CD4-positive, alpha-beta T cell (primary cell): ENCODE measurements around the gene ZNF804B. TPM values are rescaled to one million over a fixed set of nuclear protein-coding genes. Genes with fewer than 3 reads are reported as not detected.

Source experiments
- ATAC-seq: fragments of 200-7000 bp; cut with Tn5 transposase; one replicate; pipeline ENCODE4 v1.10.0; 2022; ENCODE audit warnings: mild to moderate bottlenecking; ENCODE audit not compliant: poor library complexity
- CTCF ChIA-PET: fragments of 350-600 bp; sonication (Branson Sonifier 250); formaldehyde crosslinking; loops from one replicate; lab custom pipeline; 2021; ENCODE audit warnings: antibody characterized with exemption, inconsistent platforms; lab: Charles Lee
- POLR2A ChIA-PET: fragments of 350-600 bp; sonication (Branson Sonifier 250); formaldehyde crosslinking; loops from one replicate; lab custom pipeline; 2021; ENCODE audit warnings: antibody characterized with exemption, inconsistent platforms; lab: Charles Lee
- DNase-seq, 14 experiments: peaks; one replicate each; pipeline ENCODE4 v3.0.0-alpha.2; 2013 to 2020; ENCODE audit warnings: mixed read lengths in 2 of 14
- H3K27ac ChIP-seq, 2 donors: one replicate each; pipeline versions ENCODE4 v1.5.1 to v1.7.0; 2013; ENCODE audit warnings: low read length in 2 of 2, low read depth in 1 of 2, mild to moderate bottlenecking in 1 of 2
- H3K27me3 ChIP-seq, 2 experiments: 1 replicate in 1 of 2; 2 replicates in 1 of 2; pipeline versions ENCODE4 v1.6.1 to v1.7.0; 2013; ENCODE audit warnings: low read length in 2 of 2, control low read depth in 1 of 2, mild to moderate bottlenecking in 1 of 2, moderate library complexity in 1 of 2; ENCODE audit not compliant: insufficient read depth in 2 of 2, control insufficient read depth in 1 of 2
- H3K36me3 ChIP-seq: one replicate; pipeline ENCODE4 v1.6.1; 2013; ENCODE audit warnings: low read length, control low read depth; ENCODE audit not compliant: insufficient read depth
- H3K4me1 ChIP-seq: one replicate; pipeline ENCODE4 v1.6.1; 2013; ENCODE audit warnings: low read length, control low read depth; ENCODE audit not compliant: insufficient read depth
- H3K4me3 ChIP-seq: one replicate; pipeline ENCODE4 v1.5.1; 2013; ENCODE audit warnings: mild to moderate bottlenecking, low read length, moderate library complexity
- H3K9me3 ChIP-seq, 2 experiments: 1 replicate in 1 of 2; 2 replicates in 1 of 2; pipeline versions ENCODE4 v1.6.1 to v1.7.0; 2013; ENCODE audit warnings: low read length in 2 of 2, mild to moderate bottlenecking in 2 of 2, control low read depth in 1 of 2, moderate library complexity in 1 of 2; ENCODE audit not compliant: control insufficient read depth in 1 of 2, insufficient read depth in 1 of 2
- H3K27ac Mint-ChIP-seq: one replicate; pipeline ENCODE4 v1.8.0; 2020; ENCODE audit warnings: mixed read lengths
- H3K27me3 Mint-ChIP-seq: one replicate; pipeline ENCODE4 v1.8.0; 2021; ENCODE audit warnings: mixed read lengths
- H3K36me3 Mint-ChIP-seq: one replicate; pipeline ENCODE4 v1.8.0; 2021; ENCODE audit warnings: low read depth, mixed read lengths
- H3K4me1 Mint-ChIP-seq: one replicate; pipeline ENCODE4 v1.8.0; 2021; ENCODE audit warnings: low read depth, mixed read lengths
- H3K4me3 Mint-ChIP-seq: one replicate; pipeline ENCODE4 v1.8.0; 2020; ENCODE audit warnings: mild to moderate bottlenecking, mixed read lengths
- H3K9me3 Mint-ChIP-seq: one replicate; pipeline ENCODE4 v1.8.0; 2020; ENCODE audit warnings: mixed read lengths
- intact Hi-C, 2 experiments: fragments of 100-400 bp; cut with DNase I in 1 of 2; cut with micrococcal nuclease in 1 of 2; formaldehyde crosslinking; loops; one replicate each; pipeline versions ENCODE4 v1.15.1 to v1.9.0; 2023 to 2025; cut with DNase I, micrococcal nuclease
- total RNA-seq, 174 experiments: library from RNA in 2 of 174; stranded (reverse) in 2 of 174; gene quantifications; one replicate each; pipeline ENCODE4 v1.2.3 and lab custom pipeline; 2021 to 2026
- TF ChIP-seq, protein P1 (sequence below): fragments of 200-600 bp; IDR thresholded peaks from one replicate; pipeline ENCODE4 v1.8.0; 2022; ENCODE audit warnings: antibody characterized with exemption, mild to moderate bottlenecking

The ZNF804B gene
- total RNA-seq, 2 experiments from 2014 or later, result not detected

DNA sequence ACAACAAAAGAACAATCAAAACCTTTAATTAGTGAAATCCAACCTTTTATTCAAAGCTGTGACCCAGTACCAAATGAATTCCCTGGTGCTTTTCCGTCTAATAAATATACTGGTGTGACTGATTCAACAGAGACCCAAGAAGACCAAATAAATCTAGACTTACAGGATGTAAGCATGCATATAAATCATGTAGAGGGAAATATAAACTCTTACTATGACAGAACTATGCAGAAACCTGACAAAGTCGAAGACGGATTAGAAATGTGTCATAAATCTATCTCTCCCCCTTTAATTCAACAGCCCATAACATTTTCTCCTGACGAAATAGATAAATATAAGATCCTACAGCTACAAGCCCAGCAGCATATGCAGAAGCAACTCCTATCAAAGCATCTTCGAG lies 576.6 kb downstream of the ZNF804B start:
- H3K27me3 Mint-ChIP-seq, result no peaks in the 10 kb centered on the region
- H3K9me3 Mint-ChIP-seq, result no peaks in the 10 kb centered on the region
- H3K27ac ChIP-seq, result no peak overlapping the region
- no peak overlapping the region for H3K27ac Mint-ChIP-seq
- ChIA-PET POLR2A (no interaction called here), CTCF (no interaction called here)
- H3K4me3 ChIP-seq, result no peak overlapping the region
- no peaks in the 10 kb centered on the region for H3K4me1 Mint-ChIP-seq
- no peaks in the 10 kb centered on the region for H3K36me3 Mint-ChIP-seq
- H3K36me3 ChIP-seq, result no peaks in the 10 kb centered on the region
- TF ChIP-seq, protein P1, sequence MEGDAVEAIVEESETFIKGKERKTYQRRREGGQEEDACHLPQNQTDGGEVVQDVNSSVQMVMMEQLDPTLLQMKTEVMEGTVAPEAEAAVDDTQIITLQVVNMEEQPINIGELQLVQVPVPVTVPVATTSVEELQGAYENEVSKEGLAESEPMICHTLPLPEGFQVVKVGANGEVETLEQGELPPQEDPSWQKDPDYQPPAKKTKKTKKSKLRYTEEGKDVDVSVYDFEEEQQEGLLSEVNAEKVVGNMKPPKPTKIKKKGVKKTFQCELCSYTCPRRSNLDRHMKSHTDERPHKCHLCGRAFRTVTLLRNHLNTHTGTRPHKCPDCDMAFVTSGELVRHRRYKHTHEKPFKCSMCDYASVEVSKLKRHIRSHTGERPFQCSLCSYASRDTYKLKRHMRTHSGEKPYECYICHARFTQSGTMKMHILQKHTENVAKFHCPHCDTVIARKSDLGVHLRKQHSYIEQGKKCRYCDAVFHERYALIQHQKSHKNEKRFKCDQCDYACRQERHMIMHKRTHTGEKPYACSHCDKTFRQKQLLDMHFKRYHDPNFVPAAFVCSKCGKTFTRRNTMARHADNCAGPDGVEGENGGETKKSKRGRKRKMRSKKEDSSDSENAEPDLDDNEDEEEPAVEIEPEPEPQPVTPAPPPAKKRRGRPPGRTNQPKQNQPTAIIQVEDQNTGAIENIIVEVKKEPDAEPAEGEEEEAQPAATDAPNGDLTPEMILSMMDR, result no peak
- DNase-seq, result no peak
- H3K4me3 Mint-ChIP-seq, result no peak overlapping the region
- no peaks in the 10 kb centered on the region for H3K4me1 ChIP-seq
- intact Hi-C loops, result loop anchor here in 1 of 2 experiments (10.0 kb wide), 1 partner anchor 289 kb away; no protein-coding TSS in a partner anchor
- H3K9me3 ChIP-seq, result no peaks in the 10 kb centered on the region
- no peak for ATAC-seq
- H3K27me3 ChIP-seq, result no peaks in the 10 kb centered on the region

DNA sequence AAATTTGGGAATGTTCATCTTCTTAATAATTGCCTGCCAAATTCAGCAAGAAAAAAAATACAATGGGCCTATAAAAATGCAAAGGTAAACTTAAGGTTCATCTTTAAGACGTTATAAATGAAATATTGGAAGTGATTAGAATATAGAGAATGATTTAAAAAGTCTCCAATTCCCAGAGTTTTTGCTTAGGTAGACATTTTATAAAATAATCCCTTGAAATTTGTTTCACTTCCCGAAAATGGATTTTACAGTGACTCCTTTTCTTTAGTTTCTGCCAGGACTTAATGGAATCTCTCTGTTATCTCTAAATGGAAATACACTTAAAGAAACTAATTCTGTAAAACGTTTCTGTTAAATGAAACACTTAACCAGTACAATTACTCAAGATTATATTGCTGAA lies 580.2 kb downstream of the ZNF804B start:
- H3K4me1 ChIP-seq, result no peaks in the 10 kb centered on the region
- CTCF ChIA-PET, result no interaction called here
- H3K4me3 ChIP-seq, result no peak overlapping the region
- Mint-ChIP-seq H3K9me3 (no peaks in the 10 kb centered on the region), H3K4me1 (no peaks in the 10 kb centered on the region), H3K36me3 (no peaks in the 10 kb centered on the region), H3K27ac (no peak overlapping the region), H3K4me3 (no peak overlapping the region), H3K27me3 (no peaks in the 10 kb centered on the region)
- POLR2A ChIA-PET, result no interaction called here
- H3K36me3 ChIP-seq, result no peaks in the 10 kb centered on the region
- TF ChIP-seq, protein P1, result no peak
- no peaks in the 10 kb centered on the region for H3K27me3 ChIP-seq
- H3K27ac ChIP-seq, result no peak overlapping the region
- no peak for ATAC-seq
- no peak for DNase-seq
- no peaks in the 10 kb centered on the region for H3K9me3 ChIP-seq
- intact Hi-C loops, result loop anchor here in 1 of 2 experiments (10.0 kb wide), 1 partner anchor 285 kb away; no protein-coding TSS in a partner anchor

DNA sequence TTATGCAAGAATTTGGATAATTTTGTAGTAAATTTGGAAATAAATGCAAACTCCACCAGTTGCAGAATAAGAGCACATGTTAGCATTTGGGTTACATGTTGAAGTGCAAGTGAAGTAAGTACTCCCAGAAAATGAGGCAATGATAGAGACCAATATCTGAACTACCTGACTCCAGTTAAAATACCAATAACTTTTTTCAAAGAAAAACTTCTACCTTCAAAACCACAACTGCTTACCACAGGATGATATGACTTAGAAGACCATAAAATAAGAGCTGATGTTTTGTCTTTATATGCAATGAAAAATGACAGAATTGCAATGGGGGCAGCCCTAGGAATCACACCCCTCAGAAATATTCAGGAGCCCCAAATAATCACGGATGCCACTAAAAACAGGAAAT lies 597.6 kb downstream of the ZNF804B start:
- H3K4me3 Mint-ChIP-seq, result no peak overlapping the region
- intact Hi-C loops, result no loop called here
- no peak for ATAC-seq
- peak in 1 of 14 experiments; percentile 0 for DNase-seq
- Histone ChIP-seq H3K4me1 (no peaks in the 10 kb centered on the region), H3K4me3 (no peak overlapping the region), H3K9me3 (no peaks in the 10 kb centered on the region), H3K27me3 (no peaks in the 10 kb centered on the region), H3K27ac (no peak overlapping the region), H3K36me3 (no peaks in the 10 kb centered on the region)
- TF ChIP-seq, protein P1, result no peak
- H3K9me3 Mint-ChIP-seq, result peaks cover 4% of the 10 kb centered on the region
- ChIA-PET CTCF (no interaction called here), POLR2A (no interaction called here)
- no peaks in the 10 kb centered on the region for H3K36me3 Mint-ChIP-seq
- peaks cover 8% of the 10 kb centered on the region for H3K4me1 Mint-ChIP-seq
- H3K27me3 Mint-ChIP-seq, result no peaks in the 10 kb centered on the region
- no peak overlapping the region for H3K27ac Mint-ChIP-seq
